NCI-H526 (cell line): ENCODE results near the gene TMEM120B.

ENCODE experiments used
- DNase-seq, 2 experiments: peaks; one replicate each; lab custom pipeline; 2025; lab: John Stamatoyannopoulos, UW

Gene TMEM120B

DNA sequence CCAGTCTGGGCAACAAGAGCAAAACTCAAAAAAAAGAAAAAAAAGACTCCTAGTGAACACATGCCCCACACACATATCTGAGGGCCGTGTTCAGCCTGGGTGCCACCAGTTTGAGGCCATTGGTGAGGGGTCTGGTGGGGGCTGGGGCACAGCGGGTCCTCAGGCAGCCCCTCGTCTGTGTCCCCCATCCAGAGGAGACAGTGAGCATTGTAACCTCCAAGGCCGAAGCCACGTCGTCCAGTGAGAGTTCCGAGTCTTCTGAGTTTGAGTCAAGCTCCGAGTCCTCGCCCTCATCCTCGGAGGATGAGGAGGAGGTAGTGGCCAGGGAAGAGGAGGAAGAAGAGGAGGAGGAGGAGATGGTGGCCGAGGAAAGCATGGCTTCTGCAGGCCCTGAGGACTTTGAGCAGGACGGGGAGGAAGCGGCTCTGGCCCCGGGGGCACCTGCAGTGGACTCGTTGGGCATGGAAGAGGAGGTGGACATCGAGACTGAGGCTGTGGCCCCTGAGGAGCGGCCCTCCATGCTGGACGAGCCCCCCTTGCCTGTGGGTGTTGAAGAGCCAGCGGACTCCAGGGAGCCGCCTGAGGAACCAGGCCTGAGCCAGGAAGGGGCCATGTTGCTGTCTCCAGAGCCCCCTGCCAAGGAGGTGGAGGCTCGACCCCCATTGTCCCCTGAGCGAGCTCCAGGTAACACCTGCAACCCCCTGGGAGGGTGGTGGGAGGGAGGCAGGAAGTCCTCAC lies 106.8 kb downstream of the TMEM120B start:
- no peak for DNase-seq

DNA sequence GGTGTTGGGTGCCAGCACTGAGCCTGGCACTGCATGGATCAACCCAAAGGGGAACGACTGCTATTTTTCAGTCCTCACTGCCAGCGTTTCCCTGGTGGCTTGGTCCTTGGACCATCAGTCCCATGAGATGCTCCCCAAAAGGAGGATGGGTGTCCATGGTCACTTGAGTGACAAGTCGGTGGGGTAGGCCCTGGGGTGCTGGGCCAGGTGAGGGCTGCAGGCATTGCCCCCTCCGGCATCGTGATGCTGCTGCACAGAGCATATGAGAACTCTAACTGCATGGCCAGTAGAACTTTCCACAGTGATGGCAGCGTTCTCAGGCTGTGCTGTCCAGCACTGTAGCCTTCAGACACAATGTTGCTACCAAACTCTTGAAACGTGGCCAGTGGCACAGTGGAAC lies 107.5 kb downstream of the TMEM120B start:
- no peak for DNase-seq

DNA sequence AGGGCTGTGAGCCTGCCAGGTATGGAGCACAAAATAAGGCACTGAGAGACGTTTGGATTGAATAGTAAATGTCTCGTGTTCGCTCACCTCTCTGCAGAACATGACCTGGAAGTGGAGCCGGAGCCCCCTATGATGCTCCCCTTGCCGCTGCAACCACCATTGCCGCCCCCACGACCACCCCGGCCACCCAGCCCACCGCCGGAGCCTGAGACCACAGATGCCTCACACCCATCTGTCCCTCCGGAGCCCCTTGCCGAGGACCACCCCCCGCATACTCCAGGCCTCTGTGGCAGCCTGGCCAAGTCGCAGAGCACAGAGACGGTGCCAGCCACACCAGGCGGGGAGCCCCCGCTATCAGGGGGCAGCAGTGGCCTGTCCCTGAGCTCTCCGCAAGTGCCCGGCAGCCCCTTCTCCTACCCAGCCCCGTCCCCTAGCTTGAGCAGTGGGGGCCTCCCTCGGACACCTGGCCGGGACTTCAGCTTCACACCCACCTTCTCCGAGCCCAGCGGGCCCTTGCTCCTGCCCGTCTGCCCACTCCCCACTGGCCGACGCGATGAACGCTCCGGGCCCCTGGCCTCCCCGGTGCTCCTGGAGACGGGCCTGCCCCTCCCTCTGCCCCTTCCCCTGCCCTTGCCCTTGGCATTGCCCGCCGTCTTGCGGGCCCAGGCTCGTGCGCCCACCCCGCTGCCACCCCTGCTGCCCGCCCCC lies 110.0 kb downstream of the TMEM120B start:
- DNase-seq: no peak

DNA sequence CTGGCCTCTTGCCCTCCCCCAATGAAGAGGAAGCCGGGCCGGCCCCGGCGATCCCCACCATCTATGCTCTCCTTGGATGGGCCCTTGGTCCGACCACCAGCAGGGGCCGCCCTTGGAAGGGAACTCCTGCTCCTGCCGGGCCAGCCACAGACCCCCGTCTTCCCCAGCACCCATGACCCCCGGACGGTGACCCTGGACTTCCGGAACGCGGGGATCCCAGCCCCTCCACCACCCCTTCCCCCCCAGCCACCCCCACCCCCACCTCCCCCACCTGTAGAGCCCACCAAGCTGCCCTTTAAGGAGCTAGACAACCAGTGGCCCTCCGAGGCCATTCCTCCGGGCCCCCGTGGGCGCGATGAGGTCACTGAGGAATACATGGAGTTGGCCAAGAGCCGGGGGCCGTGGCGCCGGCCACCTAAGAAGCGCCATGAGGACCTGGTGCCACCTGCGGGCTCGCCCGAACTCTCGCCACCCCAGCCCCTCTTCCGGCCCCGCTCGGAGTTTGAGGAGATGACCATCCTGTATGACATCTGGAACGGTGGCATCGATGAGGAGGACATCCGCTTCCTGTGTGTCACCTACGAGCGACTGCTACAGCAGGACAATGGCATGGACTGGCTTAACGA lies 110.7 kb downstream of the TMEM120B start:
- DNase-seq: no peak

DNA sequence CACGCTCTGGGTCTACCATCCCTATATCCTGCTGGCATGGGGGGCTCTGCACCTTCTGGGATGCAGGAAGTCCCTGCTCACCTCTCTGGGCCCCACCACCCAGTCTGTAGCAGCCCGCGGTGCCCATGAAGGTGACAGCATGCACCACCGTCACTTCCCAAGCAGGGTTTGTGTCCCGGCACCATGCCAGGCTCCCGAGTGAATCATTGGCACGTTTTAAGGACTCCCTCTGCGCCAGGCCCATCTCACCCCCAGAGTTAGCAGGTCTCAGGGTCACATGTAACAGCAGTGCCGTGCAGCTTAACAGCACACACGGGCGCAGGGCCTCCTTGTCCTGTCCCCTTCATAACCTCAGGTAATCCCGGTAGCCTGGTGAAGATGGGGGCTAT lies 111.2 kb downstream of the TMEM120B start:
- DNase-seq: no peak

DNA sequence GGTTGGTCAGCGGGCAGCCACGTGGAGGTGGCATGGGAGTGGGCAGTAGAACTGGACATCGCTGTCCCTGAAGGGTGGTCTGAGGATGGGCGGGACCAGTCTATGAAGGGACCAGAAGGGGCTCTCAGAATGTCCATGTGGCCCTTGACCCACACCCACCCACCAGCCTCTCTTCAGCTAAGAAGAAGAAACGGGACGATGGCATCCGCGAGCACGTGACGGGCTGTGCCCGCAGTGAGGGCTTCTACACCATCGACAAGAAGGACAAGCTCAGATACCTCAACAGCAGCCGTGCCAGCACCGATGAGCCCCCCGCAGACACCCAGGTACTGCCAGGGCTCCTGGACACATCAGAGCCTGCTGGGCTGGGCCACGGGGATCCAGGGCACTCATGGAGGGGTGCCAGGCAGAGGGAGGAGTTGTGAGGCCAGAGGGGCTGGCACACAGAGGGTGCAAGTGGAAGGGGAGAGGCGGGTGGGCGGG lies 112.5 kb downstream of the TMEM120B start:
- DNase-seq: no peak

DNA sequence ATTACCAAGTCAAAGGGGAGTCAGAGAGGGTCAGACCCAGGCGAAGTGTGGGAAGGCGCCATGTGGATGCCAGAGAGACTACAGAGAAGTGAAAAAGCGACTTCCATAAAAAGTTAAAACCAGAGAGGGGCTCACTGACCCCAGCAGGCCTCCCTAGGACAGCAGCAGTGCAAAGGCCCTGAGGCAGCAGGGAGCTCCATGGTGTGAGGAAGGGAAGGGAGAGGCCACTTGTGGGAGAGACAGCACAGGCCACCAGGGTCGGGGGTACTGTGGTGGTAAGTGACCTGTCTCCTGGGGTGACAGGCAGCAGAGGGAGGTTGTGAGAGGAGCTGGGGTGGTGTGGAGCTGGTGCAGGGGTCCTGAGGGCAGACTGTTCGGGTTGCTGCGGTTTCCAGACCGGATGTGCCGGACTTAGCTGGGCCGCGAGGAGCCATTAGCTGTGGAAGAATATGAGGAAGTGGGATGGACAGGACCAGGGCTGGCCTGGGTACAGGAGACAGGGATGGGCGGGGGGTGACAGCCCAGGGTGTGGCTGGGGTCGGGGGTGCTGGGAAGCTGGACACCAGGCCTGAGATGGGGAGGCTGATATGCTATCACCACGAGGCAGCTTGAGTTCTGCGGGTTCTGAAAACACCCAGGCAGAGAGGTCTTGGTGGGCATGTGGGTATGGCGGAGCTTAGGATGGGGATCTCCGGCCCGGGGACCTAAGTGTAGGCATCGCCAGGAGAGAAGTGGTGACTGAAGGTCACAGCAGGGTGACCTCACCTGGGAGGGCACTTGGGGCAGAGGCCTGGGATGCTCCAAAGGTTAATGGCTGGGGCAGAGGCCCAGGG lies 114.0 kb downstream of the TMEM120B start:
- no peak for DNase-seq

DNA sequence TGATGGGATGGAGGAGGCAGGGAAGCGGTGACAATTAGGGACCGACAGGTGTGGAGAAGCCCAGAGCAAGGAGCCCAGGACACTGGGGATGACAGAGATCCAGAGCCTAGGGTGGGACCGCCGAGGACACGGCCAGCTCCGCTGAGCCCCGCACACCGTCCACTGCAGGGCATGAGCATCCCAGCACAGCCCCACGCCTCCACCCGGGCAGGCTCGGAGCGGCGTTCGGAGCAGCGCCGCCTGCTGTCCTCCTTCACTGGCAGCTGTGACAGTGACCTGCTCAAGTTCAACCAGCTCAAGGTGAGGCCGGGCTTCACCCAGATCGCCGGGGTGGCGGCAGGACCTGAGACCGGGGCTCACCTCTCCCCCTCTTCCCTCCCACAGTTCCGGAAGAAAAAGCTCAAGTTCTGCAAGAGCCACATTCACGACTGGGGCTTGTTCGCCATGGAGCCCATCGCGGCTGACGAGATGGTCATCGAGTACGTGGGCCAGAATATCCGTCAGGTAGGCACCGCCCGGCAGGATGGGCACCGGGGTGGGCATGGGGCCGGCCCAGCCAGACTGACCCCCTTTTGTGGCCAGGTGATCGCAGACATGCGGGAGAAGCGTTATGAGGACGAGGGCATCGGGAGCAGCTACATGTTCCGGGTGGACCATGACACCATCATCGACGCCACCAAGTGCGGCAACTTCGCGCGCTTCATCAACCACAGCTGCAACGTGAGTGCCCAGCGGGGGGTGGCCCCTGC lies 115.0 kb downstream of the TMEM120B start:
- no peak for DNase-seq

DNA sequence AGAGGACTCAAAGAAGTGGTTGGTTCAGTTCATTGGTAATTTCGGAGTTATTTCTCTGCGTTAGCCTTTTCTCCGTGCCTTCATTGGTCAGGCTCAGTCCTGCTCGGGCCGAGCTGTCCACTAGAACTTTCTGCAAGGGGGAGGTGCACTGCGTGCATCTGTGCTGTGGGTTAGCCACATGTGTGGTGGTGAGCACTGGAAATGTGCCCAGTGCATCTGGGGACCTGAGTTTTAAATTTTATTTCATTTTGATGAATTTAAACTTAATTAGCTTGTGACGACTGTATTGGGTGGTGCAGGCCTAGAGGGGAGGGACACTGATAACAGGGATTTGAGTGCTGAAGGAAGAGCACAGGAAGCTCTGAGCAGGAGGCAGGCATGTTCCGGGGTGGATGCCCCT lies 115.8 kb downstream of the TMEM120B start:
- DNase-seq: no peak

DNA sequence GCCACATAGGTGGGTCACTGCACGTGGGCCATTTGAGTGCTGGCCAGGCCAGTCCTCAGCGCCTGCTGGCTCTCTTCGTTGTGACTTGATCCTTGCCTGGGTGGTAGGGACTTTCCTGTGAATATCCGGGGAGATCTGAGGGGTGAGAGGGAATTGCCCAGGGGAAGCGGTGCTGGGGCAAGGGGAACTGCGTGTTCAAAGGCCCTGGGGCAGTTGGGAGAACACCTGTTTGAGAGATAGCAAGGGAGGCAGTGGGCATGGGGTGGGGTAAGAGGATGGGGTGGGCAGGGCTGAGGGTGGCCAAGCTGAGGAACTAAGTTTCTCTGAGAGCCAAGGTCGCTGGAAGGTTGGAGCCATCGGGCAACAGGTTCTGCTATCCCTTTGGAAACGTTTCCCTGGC lies 116.3 kb downstream of the TMEM120B start:
- no peak for DNase-seq

DNA sequence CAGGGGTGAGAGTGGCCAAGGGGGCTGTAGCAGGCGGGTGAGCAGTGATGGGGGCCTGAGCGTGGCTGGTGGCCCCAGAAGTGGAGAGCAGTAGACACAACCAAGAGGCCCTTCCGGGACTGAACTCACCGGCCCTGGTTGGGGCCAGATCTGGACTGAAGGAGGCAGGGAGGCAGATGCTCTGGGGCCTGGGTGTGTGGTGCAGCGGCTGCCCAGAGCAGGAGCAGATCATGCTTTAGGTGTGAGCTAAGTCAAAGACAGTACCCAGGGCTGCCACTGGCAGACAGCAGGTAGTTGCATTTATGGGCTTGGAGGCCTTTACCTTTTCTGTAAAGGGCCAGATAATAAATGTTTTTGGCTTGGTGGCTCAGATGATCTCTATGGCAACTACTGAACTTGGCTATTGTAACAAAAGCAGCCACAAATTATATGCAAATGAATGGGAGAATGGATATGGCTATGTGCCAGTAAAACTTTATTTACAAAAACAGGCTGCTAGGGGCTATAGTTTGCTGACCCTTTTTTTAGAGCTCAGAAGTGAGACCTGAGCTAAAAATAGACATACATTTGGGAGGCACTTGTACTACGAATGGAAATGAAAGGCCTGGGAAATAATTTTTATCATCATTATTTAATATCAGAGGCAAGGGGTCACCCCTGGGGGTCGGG lies 116.8 kb downstream of the TMEM120B start:
- DNase-seq: peak; percentile 14 to 46

DNA sequence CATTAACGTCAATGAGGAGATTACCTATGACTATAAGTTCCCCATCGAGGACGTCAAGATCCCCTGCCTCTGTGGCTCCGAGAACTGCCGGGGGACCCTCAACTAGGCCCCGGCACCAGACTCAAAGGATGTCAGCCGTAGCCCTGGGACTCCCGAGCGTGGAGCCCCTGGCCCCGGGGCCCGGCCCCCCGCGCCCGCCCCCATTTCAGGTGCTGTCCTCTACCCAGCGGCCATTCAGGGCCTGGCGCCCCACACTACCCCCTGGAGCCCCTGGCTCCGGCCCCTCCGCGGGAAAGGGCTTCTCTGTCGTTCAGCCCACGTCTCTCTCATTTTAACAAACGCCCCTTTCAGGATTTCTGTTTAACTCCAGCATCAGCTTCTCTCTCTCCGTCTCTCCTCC lies 117.6 kb downstream of the TMEM120B start:
- DNase-seq: no peak

DNA sequence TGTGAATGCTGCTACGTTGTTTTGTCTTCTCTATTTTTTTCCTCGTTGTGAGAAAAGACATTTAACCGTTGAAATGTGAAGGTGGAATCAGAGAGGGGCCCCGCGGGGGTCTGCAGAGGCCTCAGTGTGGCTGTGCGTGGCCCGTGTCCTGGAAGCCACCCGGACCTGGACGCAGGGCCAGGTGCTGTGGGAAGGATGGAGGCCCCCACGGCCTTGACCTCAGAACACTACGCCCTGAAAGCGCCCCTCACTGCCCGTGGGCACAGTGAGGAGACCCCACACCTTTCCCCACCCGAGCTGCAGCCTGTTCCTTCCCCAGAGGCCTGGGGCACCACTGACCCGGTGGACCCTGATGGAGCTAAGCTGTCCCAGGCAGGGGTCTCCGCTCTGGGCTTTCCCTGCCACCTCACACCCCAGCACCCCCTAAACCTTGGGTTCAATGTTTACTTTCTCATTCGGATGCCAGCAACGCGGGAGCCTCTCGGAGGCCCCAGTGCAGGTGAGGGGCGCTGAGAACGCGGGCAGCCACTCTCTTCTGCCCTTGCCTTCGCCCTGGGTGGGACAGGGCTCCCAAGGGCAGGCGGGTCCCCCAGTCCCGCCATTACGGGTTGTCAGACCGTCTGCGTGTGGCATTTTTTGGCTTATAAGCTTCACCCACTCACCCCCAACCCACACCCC lies 118.2 kb downstream of the TMEM120B start:
- DNase-seq: no peak
